GM18868 (cell line): ENCODE results near the gene MYLK.

ENCODE experiments used
- ATAC-seq: cut with Tn5 transposase; IDR thresholded peaks from one replicate; pipeline ENCODE4 v1.9.1; 2021; ENCODE audit warnings: mild to moderate bottlenecking, moderate library complexity; ENCODE audit not compliant: unreplicated experiment

MYLK gene

GRCh38 chr3:123878807-123879206, 5.3 kb downstream of the MYLK start:
- ATAC-seq = no peak

DNA sequence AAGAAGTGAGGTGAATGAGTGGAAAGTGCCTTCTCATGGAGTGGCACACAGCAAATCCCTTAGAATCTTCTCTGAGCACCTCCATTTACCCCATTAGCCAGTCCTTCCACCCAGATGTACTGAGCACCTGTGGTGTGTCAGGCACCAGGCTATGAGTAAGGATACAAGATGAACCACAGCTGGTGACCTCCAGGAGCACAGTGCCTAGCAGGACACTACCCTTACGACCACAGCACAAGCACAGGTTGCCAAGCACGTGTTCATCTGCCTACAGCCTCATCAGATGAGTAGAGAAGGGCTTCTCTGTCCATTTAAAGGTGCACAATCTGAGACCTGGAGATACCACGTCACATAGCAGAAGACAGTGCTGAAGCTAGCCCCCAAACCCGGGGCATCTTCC, 6.2 kb downstream of the MYLK start:
- ATAC-seq = no peak

GRCh38 chr3:123877466-123877865, 6.7 kb downstream of the MYLK start:
- no peak for ATAC-seq

DNA sequence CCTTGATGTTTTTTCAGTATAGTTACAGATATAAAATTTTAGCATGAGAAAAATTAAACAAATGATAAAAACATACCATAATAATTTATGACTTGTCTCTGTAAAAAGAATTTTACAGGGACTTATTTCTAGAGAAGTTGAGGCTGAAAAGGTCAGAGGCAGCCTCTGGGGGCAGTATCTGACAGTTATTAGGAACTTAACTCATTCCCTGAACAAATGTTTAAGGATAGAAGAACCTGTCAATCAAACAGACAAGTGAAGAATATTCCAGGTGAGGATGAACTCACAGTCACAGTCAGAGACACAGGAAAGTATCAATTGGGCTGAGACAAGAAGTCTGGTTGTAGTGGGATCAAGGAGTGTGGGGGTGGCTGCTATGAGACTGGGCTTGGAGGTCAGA, 7.3 kb downstream of the MYLK start:
- no peak for ATAC-seq

GRCh38 chr3:123872621-123873020, 11.5 kb downstream of the MYLK start:
- no peak for ATAC-seq

DNA sequence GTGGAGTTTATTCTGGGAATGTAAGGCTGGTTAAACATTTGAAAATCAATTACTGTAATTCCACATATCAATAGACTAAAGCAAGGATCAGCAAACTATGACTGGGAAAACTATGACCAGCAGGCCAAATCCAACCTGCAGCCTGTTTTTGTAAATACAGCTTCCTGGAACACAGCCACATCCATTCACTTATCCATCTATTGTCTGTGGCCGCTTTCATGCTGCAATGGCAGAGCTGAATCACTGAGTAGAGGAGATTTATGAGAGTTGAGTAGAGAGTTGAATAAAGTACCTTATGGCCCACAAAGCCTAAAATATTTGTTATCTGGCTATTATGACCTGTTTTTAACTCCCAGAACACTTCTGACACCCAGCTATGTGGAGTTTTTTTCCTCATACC, 12.2 kb downstream of the MYLK start:
- no peak for ATAC-seq

- no peak for ATAC-seq
Measured at GRCh38 chr3:123870033-123870432, 14.1 kb downstream of the MYLK start.

- no peak for ATAC-seq
Measured at GRCh38 chr3:123869165-123869564, 15.0 kb downstream of the MYLK start.

- no peak for ATAC-seq
Measured at GRCh38 chr3:123864706-123865105, 19.4 kb downstream of the MYLK start.

DNA sequence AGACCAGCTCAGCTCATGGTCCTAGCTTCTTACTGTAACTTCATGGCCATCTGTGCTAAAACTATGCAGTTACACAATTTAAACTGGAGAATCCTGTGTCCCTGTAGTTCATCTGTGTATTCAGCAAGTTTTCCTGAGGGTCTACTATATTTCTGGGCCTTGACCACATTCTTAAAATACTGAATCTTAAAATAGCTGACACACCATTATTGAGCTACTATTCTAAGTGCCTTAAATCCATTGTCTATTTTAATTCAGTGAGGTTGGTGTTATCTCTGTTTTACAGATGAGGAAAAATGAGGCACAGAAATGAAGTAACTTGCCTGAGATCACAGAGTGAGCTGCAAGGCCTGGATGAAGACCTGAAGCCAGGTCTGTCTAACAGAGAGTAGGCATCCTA, 22.0 kb downstream of the MYLK start:
- no peak for ATAC-seq

- no peak for ATAC-seq
Measured at GRCh38 chr3:123861081-123861836, 22.9 kb downstream of the MYLK start.

DNA sequence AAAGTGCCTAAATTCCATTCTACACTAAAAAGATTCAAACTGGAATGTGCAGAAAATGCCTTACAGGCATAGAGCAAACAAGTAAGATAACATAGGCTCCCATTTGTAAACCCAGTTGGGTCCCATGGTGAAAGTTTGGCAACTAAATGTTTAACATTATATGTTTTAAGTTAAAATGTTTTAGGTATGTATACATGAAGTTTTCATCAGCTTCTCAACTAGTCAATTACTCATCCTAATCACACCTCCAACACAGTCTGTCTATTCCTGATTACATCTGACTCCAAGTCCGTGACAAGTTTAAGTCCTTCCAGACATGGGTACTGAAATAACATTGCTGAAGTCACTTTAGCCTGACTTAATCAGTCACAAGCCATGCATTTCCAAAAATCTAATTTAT, 25.0 kb downstream of the MYLK start:
- no peak for ATAC-seq

DNA sequence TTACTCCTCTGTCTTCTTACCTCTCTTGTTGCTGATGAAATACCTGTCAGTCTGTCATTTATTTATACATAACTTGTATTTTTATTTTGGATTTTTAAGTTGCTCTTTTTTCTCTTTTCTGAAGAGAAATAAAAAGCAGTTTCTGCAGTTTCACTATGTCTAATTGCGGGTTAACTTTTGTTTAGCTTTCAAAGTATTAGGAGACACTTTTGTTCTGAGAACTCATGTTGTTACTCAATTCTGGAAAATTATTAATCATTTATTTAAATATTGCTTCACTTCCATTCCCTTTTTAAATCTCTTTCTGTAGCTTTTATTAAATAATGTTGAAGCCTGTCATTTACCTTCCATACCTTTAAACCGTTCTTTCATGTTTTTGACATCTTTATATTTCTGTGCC, 29.2 kb downstream of the MYLK start:
- ATAC-seq = no peak

DNA sequence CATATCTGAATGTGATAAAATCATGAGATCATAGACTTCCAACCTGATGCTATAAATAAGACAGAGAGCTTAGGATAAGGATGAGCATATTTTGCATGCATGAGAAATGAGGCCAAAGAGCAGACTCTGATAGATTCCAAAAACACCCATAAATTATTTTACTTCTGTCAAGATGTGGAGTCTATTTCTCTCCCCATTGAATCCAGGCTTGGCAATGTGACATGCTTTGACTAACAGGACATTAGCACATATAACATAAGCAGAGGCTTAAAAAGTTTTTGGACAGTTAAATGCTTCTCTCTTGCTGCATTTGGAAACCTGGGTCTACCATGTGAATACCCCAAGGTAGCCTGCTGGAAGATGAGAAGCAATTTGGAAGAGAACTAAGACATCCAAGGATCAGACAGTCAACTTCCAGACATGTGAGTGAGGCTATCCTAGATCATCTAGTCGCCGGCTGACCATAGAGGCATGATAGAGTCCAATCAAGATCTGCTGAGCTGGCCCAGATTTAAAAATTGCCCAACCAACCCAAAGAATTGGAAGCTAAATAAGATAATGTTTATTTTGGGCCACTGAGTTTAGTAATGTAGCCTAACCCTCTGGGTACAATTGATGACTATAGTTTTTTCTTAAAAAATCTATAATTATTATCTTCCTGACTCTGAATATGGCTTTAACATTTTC, 30.3 kb downstream of the MYLK start:
- ATAC-seq = no peak

- no peak for ATAC-seq
Measured at GRCh38 chr3:123847209-123847608, 36.9 kb downstream of the MYLK start.

GRCh38 chr3:123843668-123844067, 40.5 kb downstream of the MYLK start:
- ATAC-seq = no peak

DNA sequence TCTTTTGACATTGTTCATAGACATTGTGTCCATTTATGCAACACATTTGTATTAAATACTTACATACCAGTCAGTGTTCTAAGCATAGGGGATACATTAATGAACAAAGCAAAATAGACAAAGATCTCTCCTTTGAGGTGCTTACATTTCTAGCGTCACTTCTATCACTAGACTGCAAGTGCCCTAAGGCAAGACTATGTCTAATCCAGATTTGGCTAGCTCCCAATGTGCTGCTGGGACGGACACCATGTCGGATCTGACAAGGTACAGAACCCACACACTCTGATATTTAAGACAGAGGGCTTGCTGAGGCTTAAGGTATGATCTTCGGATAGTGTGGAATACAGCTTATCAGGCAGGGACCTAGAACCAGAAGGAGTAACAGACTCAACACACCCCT, 41.4 kb downstream of the MYLK start:
- no peak for ATAC-seq

GRCh38 chr3:123841476-123842238, 42.5 kb downstream of the MYLK start:
- no peak for ATAC-seq

DNA sequence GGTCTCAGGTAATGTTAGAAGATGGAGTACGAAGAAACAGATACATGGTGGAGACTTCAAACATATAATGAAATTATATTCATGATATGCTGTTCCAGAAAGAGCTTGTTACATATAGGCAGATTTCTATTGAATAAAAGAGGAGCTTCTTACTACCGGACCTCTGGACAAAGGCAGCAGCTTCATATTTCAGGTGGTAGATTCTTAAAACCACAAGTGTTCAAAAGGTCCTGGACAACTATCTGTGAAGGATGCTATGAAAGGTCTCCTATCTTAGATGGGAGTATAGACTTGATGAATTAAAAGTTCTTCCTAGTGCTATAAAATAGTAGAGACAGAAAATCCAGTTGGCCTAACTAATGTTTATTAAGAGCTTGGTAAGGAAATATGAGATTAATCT, 43.2 kb downstream of the MYLK start:
- no peak for ATAC-seq

GRCh38 chr3:123837858-123838257, 46.3 kb downstream of the MYLK start:
- ATAC-seq = no peak

- no peak for ATAC-seq
Measured at GRCh38 chr3:123834631-123835030, 49.5 kb downstream of the MYLK start.

DNA sequence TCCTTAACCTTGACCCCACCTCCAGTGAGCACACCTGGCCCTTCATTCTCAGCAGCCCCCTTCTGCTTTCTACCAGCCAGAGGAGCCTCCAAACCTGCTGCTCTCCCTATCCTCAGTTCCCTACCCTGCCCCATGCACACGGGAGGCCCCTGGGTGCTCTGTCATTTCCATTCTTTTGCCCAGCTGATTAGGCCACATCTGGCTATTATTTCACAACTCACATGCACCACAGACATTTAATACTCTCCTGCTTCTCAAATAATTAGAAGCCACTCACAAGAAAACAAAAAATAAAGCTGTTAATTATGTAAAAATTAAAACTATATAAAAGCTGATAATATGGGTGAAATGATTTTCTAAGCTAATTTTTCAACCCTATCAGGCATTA, 50.7 kb downstream of the MYLK start:
- ATAC-seq = no peak
